Measurements from ENCODE around the gene ARHGEF12.

ARHGEF12 gene

GRCh38 chr11:120432056-120433018 lies 96.1 kb downstream of the ARHGEF12 start:
- FAIRE-seq = no peak

- FAIRE-seq = no peak
Measured at GRCh38 chr11:120441592-120441991, 105.4 kb downstream of the ARHGEF12 start.

GRCh38 chr11:120442031-120442430 lies 105.8 kb downstream of the ARHGEF12 start:
- FAIRE-seq = no peak

- no peak for FAIRE-seq
Measured at GRCh38 chr11:120446802-120447201, 110.6 kb downstream of the ARHGEF12 start.

- no peak for FAIRE-seq
Measured at GRCh38 chr11:120448240-120448639, 112.0 kb downstream of the ARHGEF12 start.

- no peak for FAIRE-seq
Measured at GRCh38 chr11:120455487-120455886, 119.3 kb downstream of the ARHGEF12 start.

GRCh38 chr11:120457996-120458395 lies 121.8 kb downstream of the ARHGEF12 start:
- no peak for FAIRE-seq

GRCh38 chr11:120462825-120463224 lies 126.6 kb downstream of the ARHGEF12 start:
- no peak for FAIRE-seq

- no peak for FAIRE-seq
Measured at GRCh38 chr11:120465921-120466534, 129.8 kb downstream of the ARHGEF12 start.

GRCh38 chr11:120467627-120468026 lies 131.4 kb downstream of the ARHGEF12 start:
- no peak for FAIRE-seq

- no peak for FAIRE-seq
Measured at GRCh38 chr11:120471131-120471530, 134.9 kb downstream of the ARHGEF12 start.

GRCh38 chr11:120471994-120472393 lies 135.8 kb downstream of the ARHGEF12 start:
- no peak for FAIRE-seq

- FAIRE-seq = no peak
Measured at GRCh38 chr11:120473503-120473902, 137.3 kb downstream of the ARHGEF12 start.

GRCh38 chr11:120482149-120482548 lies 145.9 kb downstream of the ARHGEF12 start:
- FAIRE-seq = no peak

- FAIRE-seq = no peak
Measured at GRCh38 chr11:120484722-120485121, 148.5 kb downstream of the ARHGEF12 start.

- FAIRE-seq = no peak
Measured at GRCh38 chr11:120486138-120486537, 149.9 kb downstream of the ARHGEF12 start.

- no peak for FAIRE-seq
Measured at GRCh38 chr11:120489799-120490198, 153.6 kb downstream of the ARHGEF12 start.

- FAIRE-seq = no peak
Measured at GRCh38 chr11:120492486-120492885, 156.3 kb downstream of the ARHGEF12 start.

- no peak for FAIRE-seq
Measured at GRCh38 chr11:120494595-120494994, 158.4 kb downstream of the ARHGEF12 start.

- FAIRE-seq = no peak
Measured at GRCh38 chr11:120499088-120499487, 162.9 kb downstream of the ARHGEF12 start.

GRCh38 chr11:120499859-120500258 lies 163.6 kb downstream of the ARHGEF12 start:
- FAIRE-seq = no peak

GRCh38 chr11:120500414-120501071 lies 164.3 kb downstream of the ARHGEF12 start:
- FAIRE-seq = no peak

GRCh38 chr11:120501440-120501839 lies 165.2 kb downstream of the ARHGEF12 start:
- FAIRE-seq = peak; percentile 98
